Mammary epithelial cell (primary cell): Measurements from ENCODE around the gene MYO1F.

ENCODE experiments used
- CTCF ChIP-seq, 2 donors: IDR thresholded peaks in 1 of 2; conservative IDR thresholded peaks in 1 of 2; 2 replicates each; pipeline ENCODE4 v1.5.1; 2011 to 2012; ENCODE audit warnings: inconsistent platforms in 2 of 2, low read length in 2 of 2, mild to moderate bottlenecking in 2 of 2, control low read depth in 1 of 2, low read depth in 1 of 2; ENCODE audit not compliant: insufficient read depth in 1 of 2; ENCODE audit errors: extremely low read depth in 1 of 2
- EZH2 ChIP-seq: IDR thresholded peaks from 2 replicates; pipeline ENCODE4 v1.6.1; 2012; ENCODE audit warnings: low read length, inconsistent platforms, borderline replicate concordance

- TF ChIP-seq CTCF (conservative IDR thresholded peaks at IDR 0.05 in 1 of 2, IDR thresholded peaks at IDR 0.05 in 1 of 2; ENCODE audit: extremely low read depth in 1 of 2, insufficient read depth in 1 of 2, low read depth in 1 of 2, low read length in 2 of 2) (no peak), EZH2 (no peak)
These were observed 92.8 kb downstream of the MYO1F start for GRCh38 chr19:8484331-8484894.
